Astrocyte (in vitro differentiated cells and primary cell): ENCODE data around the gene KLC3. TPM values are rescaled to one million over a fixed set of nuclear protein-coding genes. Genes with fewer than 3 reads are reported as not detected.

Experiments used
- DNase-seq: peaks from one replicate; pipeline ENCODE4 v3.0.0-alpha.2; 2010; ENCODE audit warnings: low read depth
- FAIRE-seq: peaks from 2 replicates; lab custom pipeline; 2011; peaks lifted over from hg19 to GRCh38; lab: Jason Lieb, UNC
- H2AFZ ChIP-seq: 2 replicates; pipeline ENCODE4 v1.6.0; 2012; ENCODE audit warnings: low read depth, low read length, inconsistent platforms
- H3K27ac ChIP-seq: 2 replicates; pipeline ENCODE4 v1.5.1; 2011; ENCODE audit warnings: low read depth, low read length, inconsistent platforms
- H3K27me3 ChIP-seq: 2 replicates; pipeline ENCODE4 v1.6.0; 2011; ENCODE audit warnings: low read length, inconsistent platforms; ENCODE audit not compliant: insufficient read depth
- H3K36me3 ChIP-seq: 2 replicates; pipeline ENCODE4 v1.5.1; 2011; ENCODE audit warnings: low read length, inconsistent platforms; ENCODE audit not compliant: insufficient read depth
- H3K4me1 ChIP-seq: 2 replicates; pipeline ENCODE4 v1.5.1; 2011; ENCODE audit warnings: low read length, inconsistent platforms; ENCODE audit not compliant: insufficient read depth
- H3K4me2 ChIP-seq: 2 replicates; pipeline ENCODE4 v1.6.0; 2012; ENCODE audit warnings: low read length, inconsistent platforms
- H3K4me3 ChIP-seq: 2 replicates; pipeline ENCODE4 v1.5.1; 2011; ENCODE audit warnings: low read depth, mild to moderate bottlenecking, low read length, inconsistent platforms; ENCODE audit not compliant: insufficient read depth
- H3K79me2 ChIP-seq: 2 replicates; pipeline ENCODE4 v1.6.0; 2012; ENCODE audit warnings: mild to moderate bottlenecking, low read length, inconsistent platforms; ENCODE audit not compliant: insufficient read depth
- H3K9ac ChIP-seq: 2 replicates; pipeline ENCODE4 v1.6.0; 2012; ENCODE audit warnings: mild to moderate bottlenecking, low read length, inconsistent platforms
- H3K9me3 ChIP-seq: 2 replicates; pipeline ENCODE4 v1.5.1; 2012; ENCODE audit warnings: low read depth, mild to moderate bottlenecking, low read length, inconsistent platforms; ENCODE audit not compliant: insufficient read depth
- H4K20me1 ChIP-seq: 2 replicates; pipeline ENCODE4 v1.6.0; 2012; ENCODE audit warnings: low read length, inconsistent platforms; ENCODE audit not compliant: insufficient read depth
- H3K27ac Mint-ChIP-seq: one replicate; pipeline ENCODE4 v1.8.0; 2021; ENCODE audit warnings: mild to moderate bottlenecking, mixed read lengths; ENCODE audit not compliant: unreplicated experiment
- H3K27me3 Mint-ChIP-seq: one replicate; pipeline ENCODE4 v1.8.0; 2021; ENCODE audit warnings: low read depth, mixed read lengths; ENCODE audit not compliant: unreplicated experiment
- H3K36me3 Mint-ChIP-seq: one replicate; pipeline ENCODE4 v1.8.0; 2021; ENCODE audit warnings: low read depth, mixed read lengths; ENCODE audit not compliant: unreplicated experiment
- H3K4me1 Mint-ChIP-seq: one replicate; pipeline ENCODE4 v1.8.0; 2021; ENCODE audit warnings: low read depth, mixed read lengths; ENCODE audit not compliant: unreplicated experiment
- H3K4me3 Mint-ChIP-seq: one replicate; pipeline ENCODE4 v1.8.0; 2021; ENCODE audit warnings: mild to moderate bottlenecking, moderate library complexity, mixed read lengths; ENCODE audit not compliant: unreplicated experiment
- H3K9me3 Mint-ChIP-seq: one replicate; pipeline ENCODE4 v1.8.0; 2021; ENCODE audit warnings: mild to moderate bottlenecking, mixed read lengths; ENCODE audit not compliant: unreplicated experiment
- CTCF ChIP-seq: IDR thresholded peaks from 2 replicates; pipeline ENCODE4 v1.5.1; 2011; ENCODE audit warnings: low read depth, mild to moderate bottlenecking, inconsistent platforms, low read length, moderate library complexity; ENCODE audit not compliant: insufficient read depth
- EZH2 ChIP-seq: IDR thresholded peaks from 2 replicates; pipeline ENCODE4 v1.6.1; 2012; ENCODE audit warnings: mild to moderate bottlenecking, low read length, inconsistent platforms; ENCODE audit not compliant: insufficient read depth
- total RNA-seq: library from RNA; stranded (reverse); gene quantifications from 2 replicates; pipeline ENCODE4 v1.2.1, GENCODE V29; 2021

The KLC3 gene
- total RNA-seq, 1 donor from 2014 or later = 1.2 TPM

GRCh38 chr19:45352914-45353796 is 12.6 kb downstream of the KLC3 start:
- Mint-ChIP-seq H3K4me3 (no peak overlapping the region), H3K27ac (no peak overlapping the region), H3K36me3 (peaks cover 39% of the 10 kb centered on the region), H3K27me3 (no peaks in the 10 kb centered on the region), H3K9me3 (no peaks in the 10 kb centered on the region), H3K4me1 (no peaks in the 10 kb centered on the region)
- TF ChIP-seq CTCF (no peak), EZH2 (no peak)
- Histone ChIP-seq H3K9me3 (peaks cover 2% of the 10 kb centered on the region), H3K9ac (no peak overlapping the region), H3K79me2 (no peaks in the 10 kb centered on the region), H3K27ac (no peak overlapping the region), H3K4me3 (no peak overlapping the region), H4K20me1 (peaks cover 26% of the 10 kb centered on the region), H3K36me3 (peaks cover 17% of the 10 kb centered on the region), H3K4me2 (no peak overlapping the region), H3K27me3 (no peaks in the 10 kb centered on the region), H3K4me1 (no peaks in the 10 kb centered on the region), H2AFZ (no peak overlapping the region)
- DNase-seq (no peak), FAIRE-seq (no peak)

GRCh38 chr19:45354241-45354842 is 13.8 kb downstream of the KLC3 start:
- FAIRE-seq (no peak), DNase-seq (no peak)
- H3K4me1 Mint-ChIP-seq = no peaks in the 10 kb centered on the region
- no peak overlapping the region for H3K27ac Mint-ChIP-seq
- Histone ChIP-seq H3K27me3 (no peaks in the 10 kb centered on the region), H2AFZ (no peak overlapping the region), H3K4me3 (no peak overlapping the region), H3K36me3 (peaks cover 17% of the 10 kb centered on the region), H3K27ac (no peak overlapping the region), H3K4me1 (no peaks in the 10 kb centered on the region), H3K4me2 (no peak overlapping the region), H3K9ac (no peak overlapping the region), H4K20me1 (peaks cover 21% of the 10 kb centered on the region), H3K9me3 (peaks cover 2% of the 10 kb centered on the region), H3K79me2 (no peaks in the 10 kb centered on the region)
- no peaks in the 10 kb centered on the region for H3K27me3 Mint-ChIP-seq
- H3K4me3 Mint-ChIP-seq = no peak overlapping the region
- no peaks in the 10 kb centered on the region for H3K9me3 Mint-ChIP-seq
- H3K36me3 Mint-ChIP-seq = peaks cover 41% of the 10 kb centered on the region
- TF ChIP-seq CTCF (no peak), EZH2 (no peak)
